Keratinocyte (primary cell): ENCODE results near the gene COL1A2. TPM values are rescaled to one million over a fixed set of nuclear protein-coding genes. Genes with fewer than 3 reads are reported as not detected.

Experiments
- DNase-seq: peaks from one replicate; pipeline ENCODE4 v3.0.0-alpha.2; 2011; ENCODE audit warnings: low read depth, missing footprints, low spot score
- FAIRE-seq: peaks from 2 replicates; lab custom pipeline; 2011; peaks lifted over from hg19 to GRCh38; lab: Jason Lieb, UNC
- H2AFZ ChIP-seq: 2 replicates; pipeline ENCODE4 v1.6.0; 2012; ENCODE audit warnings: low read length, control low read depth, inconsistent platforms; ENCODE audit not compliant: control insufficient read depth
- H3K27ac ChIP-seq: 2 replicates; pipeline ENCODE4 v1.5.1; 2011; ENCODE audit warnings: low read length; ENCODE audit not compliant: control insufficient read depth, insufficient read depth
- H3K27me3 ChIP-seq: 3 replicates; pipeline ENCODE4 v1.6.0; 2011; ENCODE audit warnings: low read length; ENCODE audit not compliant: control insufficient read depth, insufficient read depth; ENCODE audit errors: extremely low read depth
- H3K36me3 ChIP-seq, 2 experiments: 2 replicates in 1 of 2; 3 replicates in 1 of 2; pipeline ENCODE4 v1.5.1; 2011; ENCODE audit warnings: low read length in 2 of 2, mild to moderate bottlenecking in 1 of 2; ENCODE audit not compliant: control insufficient read depth in 2 of 2, insufficient read depth in 2 of 2; ENCODE audit errors: extremely low read depth in 1 of 2
- H3K4me1 ChIP-seq: 3 replicates; pipeline ENCODE4 v1.5.1; 2011; ENCODE audit warnings: low read length; ENCODE audit not compliant: control insufficient read depth, insufficient read depth; ENCODE audit errors: extremely low read depth
- H3K4me2 ChIP-seq: 3 replicates; pipeline ENCODE4 v1.6.0; 2011; ENCODE audit warnings: low read depth, low read length; ENCODE audit not compliant: control insufficient read depth, insufficient read depth; ENCODE audit errors: extremely low read depth
- H3K4me3 ChIP-seq, 3 experiments: fragments of 200-600 bp in 1 of 3; sonication (generic) in 1 of 3; 2 replicates in 2 of 3; 3 replicates in 1 of 3; pipeline ENCODE4 v1.5.1; 2011 to 2016; ENCODE audit warnings: low read length in 3 of 3, mild to moderate bottlenecking in 3 of 3, control low read depth in 2 of 3, inconsistent platforms in 1 of 3, low read depth in 1 of 3, mixed read lengths in 1 of 3, mixed run types in 1 of 3, moderate library complexity in 1 of 3; ENCODE audit not compliant: control insufficient read depth in 2 of 3, insufficient read depth in 2 of 3; ENCODE audit errors: extremely low read depth in 1 of 3
- H3K79me2 ChIP-seq: 2 replicates; pipeline ENCODE4 v1.6.0; 2012; ENCODE audit warnings: low read length; ENCODE audit not compliant: control insufficient read depth, insufficient read depth
- H3K9ac ChIP-seq: 3 replicates; pipeline ENCODE4 v1.6.0; 2011; ENCODE audit warnings: low read length; ENCODE audit not compliant: control insufficient read depth, insufficient read depth; ENCODE audit errors: extremely low read depth
- H3K9me1 ChIP-seq: 3 replicates; pipeline ENCODE4 v1.6.0; 2011; ENCODE audit warnings: low read length; ENCODE audit not compliant: control insufficient read depth, insufficient read depth; ENCODE audit errors: extremely low read depth
- H3K9me3 ChIP-seq: 2 replicates; pipeline ENCODE4 v1.5.1; 2012; ENCODE audit warnings: low read depth, low read length; ENCODE audit not compliant: control insufficient read depth
- H4K20me1 ChIP-seq: 3 replicates; pipeline ENCODE4 v1.6.0; 2011; ENCODE audit warnings: low read length; ENCODE audit not compliant: control insufficient read depth, insufficient read depth; ENCODE audit errors: extremely low read depth
- EZH2 ChIP-seq: IDR thresholded peaks from one replicate; pipeline ENCODE4 v1.6.1; 2012; ENCODE audit warnings: inconsistent platforms, mild to moderate bottlenecking, low read length, moderate library complexity
- dilution Hi-C: fragments of 300-500 bp; cut with MboI; formaldehyde crosslinking; loops from one replicate; pipeline ENCODE4 v1.7.0; 2020; ENCODE audit warnings: low sequenced_read_pairs; ENCODE audit not compliant: extremely low pct_ligation_motif_present
- polyA plus RNA-seq, 5 experiments: library from polyadenylated mRNA; depleted of rRNA in 3 of 5; stranded (reverse) in 3 of 5; stranded (forward) in 1 of 5; unstranded in 1 of 5; fragments of >200 nt; gene quantifications; 1 replicate in 1 of 5; 2 replicates in 3 of 5; 3 replicates in 1 of 5; pipeline versions ENCODE4 v1.2.1 to v1.2.3, GENCODE V29; 2011 to 2012; ENCODE audit warnings: missing spikeins in 2 of 5, low read depth in 1 of 5, low replicate concordance in 1 of 5
- TF ChIP-seq, protein P1 (sequence below), 3 experiments: IDR thresholded peaks in 1 of 3; conservative IDR thresholded peaks in 1 of 3; optimal IDR thresholded peaks in 1 of 3; 2 replicates in 2 of 3; 3 replicates in 1 of 3; pipeline versions ENCODE3 to v1.5.1; 2011; ENCODE audit warnings: low read length in 3 of 3, mild to moderate bottlenecking in 3 of 3, moderate library complexity in 2 of 3, control low read depth in 1 of 3, inconsistent platforms in 1 of 3; ENCODE audit not compliant: insufficient read depth in 2 of 3; ENCODE audit errors: extremely low read depth in 1 of 3

COL1A2 gene
- polyA plus RNA-seq, 1 donor (not counting 4 experiments of a cell fraction or from before 2014, with no cell fraction given) = 0.13 TPM

DNA sequence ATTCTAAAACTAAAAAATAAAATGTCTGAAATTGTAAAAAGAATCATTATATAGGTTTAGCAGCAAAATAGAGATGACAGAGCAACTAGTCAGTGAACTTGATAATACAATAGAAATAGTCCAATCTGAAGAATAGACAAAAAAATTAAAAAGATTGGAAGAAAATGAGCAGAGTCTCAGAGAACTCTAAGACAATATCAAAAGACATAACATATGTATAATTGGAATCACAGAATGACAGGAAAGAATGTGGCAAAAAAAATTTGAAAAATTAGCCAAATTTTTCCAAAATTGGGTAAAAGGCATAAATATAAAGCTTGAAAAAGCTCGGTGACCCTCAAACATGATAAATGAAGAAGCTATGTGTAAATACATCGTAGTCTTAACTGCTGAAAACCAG lies 76.9 kb downstream of the COL1A2 start:
- no peaks in the 10 kb centered on the region for H3K9me3 ChIP-seq
- no peak for TF ChIP-seq EZH2
- TF ChIP-seq, protein P1, sequence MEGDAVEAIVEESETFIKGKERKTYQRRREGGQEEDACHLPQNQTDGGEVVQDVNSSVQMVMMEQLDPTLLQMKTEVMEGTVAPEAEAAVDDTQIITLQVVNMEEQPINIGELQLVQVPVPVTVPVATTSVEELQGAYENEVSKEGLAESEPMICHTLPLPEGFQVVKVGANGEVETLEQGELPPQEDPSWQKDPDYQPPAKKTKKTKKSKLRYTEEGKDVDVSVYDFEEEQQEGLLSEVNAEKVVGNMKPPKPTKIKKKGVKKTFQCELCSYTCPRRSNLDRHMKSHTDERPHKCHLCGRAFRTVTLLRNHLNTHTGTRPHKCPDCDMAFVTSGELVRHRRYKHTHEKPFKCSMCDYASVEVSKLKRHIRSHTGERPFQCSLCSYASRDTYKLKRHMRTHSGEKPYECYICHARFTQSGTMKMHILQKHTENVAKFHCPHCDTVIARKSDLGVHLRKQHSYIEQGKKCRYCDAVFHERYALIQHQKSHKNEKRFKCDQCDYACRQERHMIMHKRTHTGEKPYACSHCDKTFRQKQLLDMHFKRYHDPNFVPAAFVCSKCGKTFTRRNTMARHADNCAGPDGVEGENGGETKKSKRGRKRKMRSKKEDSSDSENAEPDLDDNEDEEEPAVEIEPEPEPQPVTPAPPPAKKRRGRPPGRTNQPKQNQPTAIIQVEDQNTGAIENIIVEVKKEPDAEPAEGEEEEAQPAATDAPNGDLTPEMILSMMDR (optimal IDR thresholded peaks at IDR 0.05 in 1 of 3, IDR thresholded peaks at IDR 0.05 in 1 of 3, conservative IDR thresholded peaks at IDR 0.05 in 1 of 3; ENCODE audit: extremely low read depth in 1 of 3, insufficient read depth in 2 of 3, low read length in 3 of 3) = no peak
- no peaks in the 10 kb centered on the region for H4K20me1 ChIP-seq
- H3K4me3 ChIP-seq = no peak overlapping the region
- no peak overlapping the region for H2AFZ ChIP-seq
- H3K36me3 ChIP-seq = no peaks in the 10 kb centered on the region
- no peak overlapping the region for H3K27ac ChIP-seq
- no peaks in the 10 kb centered on the region for H3K4me1 ChIP-seq
- H3K4me2 ChIP-seq = no peak overlapping the region
- no peaks in the 10 kb centered on the region for H3K9me1 ChIP-seq
- DNase-seq = no peak
- FAIRE-seq = no peak
- no peaks in the 10 kb centered on the region for H3K79me2 ChIP-seq
- H3K9ac ChIP-seq = no peak overlapping the region
- dilution Hi-C loops = no loop called here
- H3K27me3 ChIP-seq = peaks cover 2% of the 10 kb centered on the region

- TF ChIP-seq, protein P1 (optimal IDR thresholded peaks at IDR 0.05 in 1 of 3, IDR thresholded peaks at IDR 0.05 in 1 of 3, conservative IDR thresholded peaks at IDR 0.05 in 1 of 3; ENCODE audit: extremely low read depth in 1 of 3, insufficient read depth in 2 of 3, low read length in 3 of 3) = no peak
- no peak for TF ChIP-seq EZH2
- Histone ChIP-seq H3K9me3 (no peaks in the 10 kb centered on the region), H3K27ac (no peak overlapping the region), H3K9ac (no peak overlapping the region), H3K4me3 (no peak overlapping the region), H3K36me3 (no peaks in the 10 kb centered on the region), H4K20me1 (no peaks in the 10 kb centered on the region), H2AFZ (no peak overlapping the region), H3K4me1 (no peaks in the 10 kb centered on the region), H3K79me2 (no peaks in the 10 kb centered on the region), H3K27me3 (peaks cover 2% of the 10 kb centered on the region), H3K4me2 (no peak overlapping the region), H3K9me1 (no peaks in the 10 kb centered on the region)
- DNase-seq (no peak), FAIRE-seq (no peak)
- dilution Hi-C loops = no loop called here
Observed at GRCh38 chr7:94472608-94473007, 77.9 kb downstream of the COL1A2 start.
